HepG2 (cell line): ENCODE data around the gene SSBP4. TPM values are rescaled to one million over a fixed set of nuclear protein-coding genes. Genes with fewer than 3 reads are reported as not detected.

Experiments used
- AGO2 ChIP-seq: fragments of 200-400 bp; formaldehyde crosslinking; optimal IDR thresholded peaks from 2 replicates; pipeline ENCODE3; 2017; ENCODE audit warnings: mild to moderate bottlenecking, low read depth, low read length, moderate library complexity
- CENPX ChIP-seq: sonication (generic); formaldehyde crosslinking; IDR thresholded peaks from 2 replicates; pipeline ENCODE4 v1.9.0; 2021; ENCODE audit warnings: mild to moderate bottlenecking, missing genetic modification reagents, moderate library complexity
- DR1 ChIP-seq: sonication (generic); formaldehyde crosslinking; IDR thresholded peaks from 2 replicates; pipeline ENCODE4 v1.8.0; 2021; ENCODE audit warnings: mild to moderate bottlenecking, missing genetic modification reagents, inconsistent platforms
- EED ChIP-seq: sonication (generic); formaldehyde crosslinking; IDR thresholded peaks from 2 replicates; pipeline ENCODE4 v1.5.0; 2020; ENCODE audit warnings: mild to moderate bottlenecking, missing genetic modification reagents
- MATR3 ChIP-seq: sonication (generic); formaldehyde crosslinking; IDR thresholded peaks from 2 replicates; pipeline ENCODE4 v1.4.0; 2020; ENCODE audit warnings: missing genetic modification reagents
- NPAS2 ChIP-seq: sonication (generic); formaldehyde crosslinking; IDR thresholded peaks from 2 replicates; pipeline ENCODE4 v1.8.0; 2022; ENCODE audit warnings: mild to moderate bottlenecking, missing genetic modification reagents, borderline replicate concordance
- POLR2AphosphoS5 ChIP-seq: IDR thresholded peaks from 2 replicates; pipeline ENCODE4 v1.6.1; 2012; ENCODE audit warnings: low read depth, low read length
- SNAPC2 ChIP-seq: sonication (generic); formaldehyde crosslinking; IDR thresholded peaks from 2 replicates; pipeline ENCODE4 v1.8.1; 2022; ENCODE audit warnings: mild to moderate bottlenecking, missing genetic modification reagents
- SOX5 ChIP-seq: IDR thresholded peaks from 2 replicates; pipeline ENCODE4 v1.6.1; 2016; ENCODE audit warnings: borderline replicate concordance
- TBP ChIP-seq: sonication (generic); formaldehyde crosslinking; IDR thresholded peaks from 2 replicates; pipeline ENCODE4 v1.5.0; 2020; ENCODE audit warnings: missing genetic modification reagents
- ZFP37 ChIP-seq: sonication (generic); formaldehyde crosslinking; IDR thresholded peaks from 2 replicates; pipeline ENCODE4 v1.4.0; 2020; ENCODE audit warnings: missing genetic modification reagents, borderline replicate concordance
- ZNF263 ChIP-seq: sonication (generic); formaldehyde crosslinking; IDR thresholded peaks from 2 replicates; pipeline ENCODE4 v1.4.0; 2020; ENCODE audit warnings: missing genetic modification reagents
- ZNF292 ChIP-seq: sonication (generic); formaldehyde crosslinking; IDR thresholded peaks from 2 replicates; pipeline ENCODE4 v1.8.1; 2022; ENCODE audit warnings: mild to moderate bottlenecking, low read depth, missing genetic modification reagents, borderline replicate concordance
- ZNF33A ChIP-seq: sonication (generic); formaldehyde crosslinking; IDR thresholded peaks from 2 replicates; pipeline ENCODE4 v1.5.1; 2020; ENCODE audit warnings: missing genetic modification reagents, mild to moderate bottlenecking, moderate library complexity, borderline replicate concordance
- ZNF619 ChIP-seq: sonication (generic); formaldehyde crosslinking; IDR thresholded peaks from 2 replicates; pipeline ENCODE4 v1.4.0; 2020; ENCODE audit warnings: mild to moderate bottlenecking, missing genetic modification reagents
- polyA plus RNA-seq, 8 experiments: library from polyadenylated mRNA; depleted of rRNA in 3 of 8; stranded (reverse) in 7 of 8; unstranded in 1 of 8; fragments of >200 nt; fragmentation: Illumina TruSeq in 4 of 8; extraction: Trizol in 4 of 8; gene quantifications; 2 replicates each; pipeline versions ENCODE4 v1.2.1 to v1.2.3, GENCODE V29; 2011 to 2016; ENCODE audit warnings: low read depth in 4 of 8, missing spikeins in 1 of 8, mixed read lengths in 1 of 8; ENCODE audit not compliant: insufficient read depth in 1 of 8
- total RNA-seq, 5 experiments: library from RNA; depleted of rRNA; stranded (reverse); fragments of >200 nt; fragmentation: Illumina TruSeq; extraction: Trizol; gene quantifications; 2 replicates each; pipeline ENCODE4 v1.2.3, GENCODE V29; 2016; ENCODE audit warnings: low read depth in 1 of 5
- TF ChIP-seq, protein P1 (sequence below): sonication (generic); formaldehyde crosslinking; IDR thresholded peaks from 2 replicates; pipeline ENCODE4 v1.4.0; 2020; ENCODE audit warnings: missing genetic modification reagents, borderline replicate concordance
- TF ChIP-seq, protein P2 (sequence below): sonication (generic); formaldehyde crosslinking; IDR thresholded peaks from 2 replicates; pipeline ENCODE4 v1.4.0; 2020; ENCODE audit warnings: missing genetic modification reagents
- TF ChIP-seq, protein P3 (sequence below), 2 experiments: sonication (generic) in 1 of 2; formaldehyde crosslinking in 1 of 2; IDR thresholded peaks; 2 replicates each; pipeline versions ENCODE4 v1.5.1 to v1.6.1; 2011 to 2020; ENCODE audit warnings: borderline replicate concordance in 1 of 2, low read depth in 1 of 2, low read length in 1 of 2, mild to moderate bottlenecking in 1 of 2, missing genetic modification reagents in 1 of 2, moderate library complexity in 1 of 2

Gene SSBP4
- total and polyA plus RNA-seq, 2 of the 13 experiments (the other 11 are each of a cell fraction or from before 2014, with no cell fraction given), result 20.8 to 39.5 TPM

GRCh38 chr19:18396471-18397241 is 22.5 kb upstream of the SSBP4 start (continued):
- TF ChIP-seq SOX5 (CRISPR knock-in tag) (no peak), NPAS2 (CRISPR knock-in tag) (no peak), ZNF33A (no peak), ZNF292 (CRISPR knock-in tag) (no peak), TBP (no peak), EED (CRISPR knock-in tag) (no peak), AGO2 (no peak), ZNF263 (CRISPR knock-in tag) (no peak; the same call in 1 of the 2 replicates), SNAPC2 (CRISPR knock-in tag) (no peak), ZNF619 (CRISPR knock-in tag) (no peak), MATR3 (CRISPR knock-in tag) (no peak), POLR2AphosphoS5 (no peak), CENPX (CRISPR knock-in tag) (no peak), DR1 (no peak), ZFP37 (CRISPR knock-in tag) (no peak)
- TF ChIP-seq, protein P1, sequence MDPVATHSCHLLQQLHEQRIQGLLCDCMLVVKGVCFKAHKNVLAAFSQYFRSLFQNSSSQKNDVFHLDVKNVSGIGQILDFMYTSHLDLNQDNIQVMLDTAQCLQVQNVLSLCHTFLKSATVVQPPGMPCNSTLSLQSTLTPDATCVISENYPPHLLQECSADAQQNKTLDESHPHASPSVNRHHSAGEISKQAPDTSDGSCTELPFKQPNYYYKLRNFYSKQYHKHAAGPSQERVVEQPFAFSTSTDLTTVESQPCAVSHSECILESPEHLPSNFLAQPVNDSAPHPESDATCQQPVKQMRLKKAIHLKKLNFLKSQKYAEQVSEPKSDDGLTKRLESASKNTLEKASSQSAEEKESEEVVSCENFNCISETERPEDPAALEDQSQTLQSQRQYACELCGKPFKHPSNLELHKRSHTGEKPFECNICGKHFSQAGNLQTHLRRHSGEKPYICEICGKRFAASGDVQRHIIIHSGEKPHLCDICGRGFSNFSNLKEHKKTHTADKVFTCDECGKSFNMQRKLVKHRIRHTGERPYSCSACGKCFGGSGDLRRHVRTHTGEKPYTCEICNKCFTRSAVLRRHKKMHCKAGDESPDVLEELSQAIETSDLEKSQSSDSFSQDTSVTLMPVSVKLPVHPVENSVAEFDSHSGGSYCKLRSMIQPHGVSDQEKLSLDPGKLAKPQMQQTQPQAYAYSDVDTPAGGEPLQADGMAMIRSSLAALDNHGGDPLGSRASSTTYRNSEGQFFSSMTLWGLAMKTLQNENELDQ (CRISPR knock-in tag), result no peak
- TF ChIP-seq, protein P2, sequence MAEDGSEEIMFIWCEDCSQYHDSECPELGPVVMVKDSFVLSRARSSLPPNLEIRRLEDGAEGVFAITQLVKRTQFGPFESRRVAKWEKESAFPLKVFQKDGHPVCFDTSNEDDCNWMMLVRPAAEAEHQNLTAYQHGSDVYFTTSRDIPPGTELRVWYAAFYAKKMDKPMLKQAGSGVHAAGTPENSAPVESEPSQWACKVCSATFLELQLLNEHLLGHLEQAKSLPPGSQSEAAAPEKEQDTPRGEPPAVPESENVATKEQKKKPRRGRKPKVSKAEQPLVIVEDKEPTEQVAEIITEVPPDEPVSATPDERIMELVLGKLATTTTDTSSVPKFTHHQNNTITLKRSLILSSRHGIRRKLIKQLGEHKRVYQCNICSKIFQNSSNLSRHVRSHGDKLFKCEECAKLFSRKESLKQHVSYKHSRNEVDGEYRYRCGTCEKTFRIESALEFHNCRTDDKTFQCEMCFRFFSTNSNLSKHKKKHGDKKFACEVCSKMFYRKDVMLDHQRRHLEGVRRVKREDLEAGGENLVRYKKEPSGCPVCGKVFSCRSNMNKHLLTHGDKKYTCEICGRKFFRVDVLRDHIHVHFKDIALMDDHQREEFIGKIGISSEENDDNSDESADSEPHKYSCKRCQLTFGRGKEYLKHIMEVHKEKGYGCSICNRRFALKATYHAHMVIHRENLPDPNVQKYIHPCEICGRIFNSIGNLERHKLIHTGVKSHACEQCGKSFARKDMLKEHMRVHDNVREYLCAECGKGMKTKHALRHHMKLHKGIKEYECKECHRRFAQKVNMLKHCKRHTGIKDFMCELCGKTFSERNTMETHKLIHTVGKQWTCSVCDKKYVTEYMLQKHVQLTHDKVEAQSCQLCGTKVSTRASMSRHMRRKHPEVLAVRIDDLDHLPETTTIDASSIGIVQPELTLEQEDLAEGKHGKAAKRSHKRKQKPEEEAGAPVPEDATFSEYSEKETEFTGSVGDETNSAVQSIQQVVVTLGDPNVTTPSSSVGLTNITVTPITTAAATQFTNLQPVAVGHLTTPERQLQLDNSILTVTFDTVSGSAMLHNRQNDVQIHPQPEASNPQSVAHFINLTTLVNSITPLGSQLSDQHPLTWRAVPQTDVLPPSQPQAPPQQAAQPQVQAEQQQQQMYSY (CRISPR knock-in tag), result no peak
- TF ChIP-seq, protein P3, sequence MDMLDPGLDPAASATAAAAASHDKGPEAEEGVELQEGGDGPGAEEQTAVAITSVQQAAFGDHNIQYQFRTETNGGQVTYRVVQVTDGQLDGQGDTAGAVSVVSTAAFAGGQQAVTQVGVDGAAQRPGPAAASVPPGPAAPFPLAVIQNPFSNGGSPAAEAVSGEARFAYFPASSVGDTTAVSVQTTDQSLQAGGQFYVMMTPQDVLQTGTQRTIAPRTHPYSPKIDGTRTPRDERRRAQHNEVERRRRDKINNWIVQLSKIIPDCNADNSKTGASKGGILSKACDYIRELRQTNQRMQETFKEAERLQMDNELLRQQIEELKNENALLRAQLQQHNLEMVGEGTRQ (IDR thresholded peaks at IDR 0.05; ENCODE audit: low read depth, low read length), result no peak
- TF ChIP-seq, protein P3 (CRISPR knock-in tag; IDR thresholded peaks at IDR 0.05; ENCODE audit: borderline replicate concordance), result no peak
